Testis (tissue), 3 donors: ENCODE measurements around the gene MOV10L1. TPM values are rescaled to one million over a fixed set of nuclear protein-coding genes. Genes with fewer than 3 reads are reported as not detected.
A peak's percentile ranks its signal among the peaks of the same experiment; 100 is the strongest.
"Not testable (repeated sequence)": the region's sequence is repeated elsewhere in the genome, so short reads cannot be mapped to it uniquely, and the experiment has no call there.

Source experiments
- DNase-seq: peaks from one replicate; pipeline ENCODE4 v3.0.0-alpha.2; 2019
- H3K27ac ChIP-seq, 2 donors: fragments of 200-600 bp; sonication (generic); one replicate each; pipeline ENCODE4 v1.5.1; 2019
- H3K27me3 ChIP-seq: fragments of 200-600 bp; sonication (generic); one replicate; pipeline ENCODE4 v1.5.1; 2019
- H3K36me3 ChIP-seq: fragments of 200-600 bp; sonication (generic); one replicate; pipeline ENCODE4 v1.5.1; 2017; ENCODE audit warnings: low read depth; ENCODE audit errors: missing control alignments
- H3K4me1 ChIP-seq: fragments of 200-600 bp; sonication (generic); one replicate; pipeline ENCODE4 v1.5.1; 2019
- H3K4me3 ChIP-seq, 2 donors: fragments of 200-600 bp; sonication (generic); one replicate each; pipeline ENCODE4 v1.5.1; 2017 to 2019
- H3K9me3 ChIP-seq: fragments of 200-600 bp; sonication (generic); one replicate; pipeline ENCODE4 v1.5.1; 2017
- CTCF ChIP-seq, 3 experiments: fragments of 450-650 bp in 2 of 3; fragments of 200-600 bp in 1 of 3; sonication (generic) in 1 of 3; IDR thresholded peaks; one replicate each; pipeline ENCODE4 v1.5.1; 2016 to 2019; ENCODE audit warnings: antibody characterized with exemption in 3 of 3, mild to moderate bottlenecking in 2 of 3, moderate library complexity in 1 of 3
- POLR2A ChIP-seq: fragments of 450-650 bp; IDR thresholded peaks from one replicate; pipeline ENCODE4 v1.6.1; 2017; ENCODE audit warnings: antibody characterized with exemption, mild to moderate bottlenecking, moderate library complexity
- WGBS, 2 donors: methylation state at CpG; one replicate each; pipeline ENCODE4 v1.1.5; 2018; 5-methylcytosine and 5-hydroxymethylcytosine counted together
- intact Hi-C: fragments of 100-400 bp; cut with DNase I; formaldehyde crosslinking; loops from one replicate; pipeline ENCODE4 v1.15.1; 2023; ENCODE audit warnings: low total_unique reads
- polyA plus RNA-seq: library from polyadenylated mRNA; stranded (reverse); fragments of 350-450 nt; fragmentation: Illumina TruSeq; extraction: RNeasy Lipid Tissue Mini Kit (QIAGEN cat#74804); gene quantifications from one replicate; pipeline ENCODE4 v1.2.3, GENCODE V29; 2014; ENCODE audit warnings: low read depth, low replicate concordance; ENCODE audit not compliant: insufficient read depth
- total RNA-seq, 2 donors: library from RNA; depleted of rRNA; stranded (reverse); fragments of >200 nt; gene quantifications; one replicate each; pipeline ENCODE4 v1.2.3, GENCODE V29; 2016

The MOV10L1 gene
- total and polyA plus RNA-seq, 3 donors from 2014 or later, result 48.4 to 73.3 (median 62.4) TPM

GRCh38 chr22:50143096-50143495 is 53.3 kb downstream of the MOV10L1 start:
- H3K9me3 ChIP-seq, result no peaks in the 10 kb centered on the region
- H3K4me3 ChIP-seq, result no peak overlapping the region
- H3K36me3 ChIP-seq, result no peaks in the 10 kb centered on the region
- no peak for DNase-seq
- WGBS, 2 donors, result 89% methylated on average over 7 of the region's 7 CpGs
- TF ChIP-seq POLR2A (no peak), CTCF (IDR thresholded peaks at IDR 0.05) (no peak)
- H3K4me1 ChIP-seq, result peaks cover 8% of the 10 kb centered on the region
- H3K27me3 ChIP-seq, result no peaks in the 10 kb centered on the region
- intact Hi-C loops, result loop anchor here (10.0 kb wide), 1 partner anchor 62 kb away; the partner anchor contains the start of gene SELENOO
- no peak overlapping the region for H3K27ac ChIP-seq

GRCh38 chr22:50144005-50144614 is 54.3 kb downstream of the MOV10L1 start:
- peaks cover 8% of the 10 kb centered on the region for H3K4me1 ChIP-seq
- 86 to 92% methylated on average over 18 of the region's 18 CpGs for WGBS, 2 donors
- no peak for DNase-seq
- no peaks in the 10 kb centered on the region for H3K9me3 ChIP-seq
- no peak overlapping the region for H3K27ac ChIP-seq
- TF ChIP-seq POLR2A (no peak), CTCF (IDR thresholded peaks at IDR 0.05) (no peak)
- intact Hi-C loops, result loop anchor here (10.0 kb wide), 1 partner anchor 61 kb away; the partner anchor contains the start of gene SELENOO
- no peak overlapping the region for H3K4me3 ChIP-seq
- no peaks in the 10 kb centered on the region for H3K36me3 ChIP-seq
- H3K27me3 ChIP-seq, result no peaks in the 10 kb centered on the region

GRCh38 chr22:50145721-50146438 is 56.1 kb downstream of the MOV10L1 start:
- DNase-seq, result no peak
- intact Hi-C loops, result loop anchor here (10.0 kb wide), 1 partner anchor 59 kb away; the partner anchor contains the start of gene SELENOO
- Histone ChIP-seq H3K27me3 (no peaks in the 10 kb centered on the region), H3K9me3 (no peaks in the 10 kb centered on the region), H3K27ac (no peak overlapping the region), H3K4me3 (no peak overlapping the region), H3K4me1 (peaks cover 8% of the 10 kb centered on the region), H3K36me3 (no peaks in the 10 kb centered on the region)
- TF ChIP-seq POLR2A (no peak), CTCF (IDR thresholded peaks at IDR 0.05) (no peak)
- WGBS, 2 donors, result 67 to 74% methylated on average over 22 to 25 of the region's 25 CpGs

GRCh38 chr22:50146439-50147238 is 56.8 kb downstream of the MOV10L1 start:
- DNase-seq, result peak; percentile 81
- Histone ChIP-seq H3K27ac (peak overlapping the region in 1 of 2 donors; percentile 36), H3K9me3 (no peaks in the 10 kb centered on the region), H3K4me1 (peaks cover 8% of the 10 kb centered on the region), H3K27me3 (no peaks in the 10 kb centered on the region), H3K36me3 (no peaks in the 10 kb centered on the region), H3K4me3 (no peak overlapping the region)
- 38 to 43% methylated on average over 26 to 27 of the region's 27 CpGs for WGBS, 2 donors
- TF ChIP-seq CTCF (IDR thresholded peaks at IDR 0.05) (peak; percentile 59 to 83 (median 73)), POLR2A (no peak)
- intact Hi-C loops, result loop anchor here (10.0 kb wide), 1 partner anchor 58 kb away; the partner anchor contains the start of gene SELENOO

- intact Hi-C loops, result loop anchor here (10.0 kb wide), 1 partner anchor 57 kb away; the partner anchor contains the start of gene SELENOO
- 63 to 66% methylated on average over 15 to 16 of the region's 26 CpGs for WGBS, 2 donors
- not testable (repeated sequence) for H3K4me3 ChIP-seq, H3K9me3 ChIP-seq, H3K4me1 ChIP-seq, H3K27ac ChIP-seq, DNase-seq, H3K36me3 ChIP-seq, H3K27me3 ChIP-seq
Measured at GRCh38 chr22:50147258-50148165, 57.7 kb downstream of the MOV10L1 start.
